HG03575 (cell line): Measurements from ENCODE around the gene IQCH.

Experiments
- ATAC-seq: cut with Tn5 transposase; IDR thresholded peaks from one replicate; pipeline ENCODE4 v1.9.1; 2021; ENCODE audit not compliant: unreplicated experiment, insufficient number of reproducible peaks, low FRiP score; ENCODE audit errors: extremely low read depth

IQCH gene

GRCh38 chr15:67542420-67543347, 288.1 kb downstream of the IQCH start, which contains the start of gene MAP2K5:
Gene MAP2K5 (plus strand): TSS chr15:67542703. CDS start chr15:67543336, 633 bp downstream.
- no peak for ATAC-seq

- no peak for ATAC-seq
Measured at GRCh38 chr15:67543348-67543718, 288.7 kb downstream of the IQCH start.

- no peak for ATAC-seq
Measured at GRCh38 chr15:67544475-67544874, 289.9 kb downstream of the IQCH start.

- ATAC-seq: no peak
Measured at GRCh38 chr15:67545864-67546263, 291.3 kb downstream of the IQCH start.

GRCh38 chr15:67547064-67547463, 292.5 kb downstream of the IQCH start:
- no peak for ATAC-seq

GRCh38 chr15:67547836-67548235, 293.2 kb downstream of the IQCH start:
- no peak for ATAC-seq

- ATAC-seq: no peak
Measured at GRCh38 chr15:67548236-67548852, 293.8 kb downstream of the IQCH start.

- no peak for ATAC-seq
Measured at GRCh38 chr15:67548862-67549651, 294.5 kb downstream of the IQCH start.

GRCh38 chr15:67549736-67550135, 295.1 kb downstream of the IQCH start:
- no peak for ATAC-seq

GRCh38 chr15:67550522-67550921, 295.9 kb downstream of the IQCH start:
- ATAC-seq: no peak

- no peak for ATAC-seq
Measured at GRCh38 chr15:67551207-67551743, 296.7 kb downstream of the IQCH start.
